GOT3 (cell line): ENCODE results near the gene WSCD2.

ENCODE experiments used
- DNase-seq: peaks from one replicate; lab custom pipeline; 2025; ENCODE audit warnings: mixed read lengths; lab: John Stamatoyannopoulos, UW

Gene WSCD2

GRCh38 chr12:108127654-108128053 is 1.4 kb upstream of the WSCD2 start:
- DNase-seq = no peak

- DNase-seq = no peak
Measured at GRCh38 chr12:108128221-108129016, 669 bp upstream of the WSCD2 start.

DNA sequence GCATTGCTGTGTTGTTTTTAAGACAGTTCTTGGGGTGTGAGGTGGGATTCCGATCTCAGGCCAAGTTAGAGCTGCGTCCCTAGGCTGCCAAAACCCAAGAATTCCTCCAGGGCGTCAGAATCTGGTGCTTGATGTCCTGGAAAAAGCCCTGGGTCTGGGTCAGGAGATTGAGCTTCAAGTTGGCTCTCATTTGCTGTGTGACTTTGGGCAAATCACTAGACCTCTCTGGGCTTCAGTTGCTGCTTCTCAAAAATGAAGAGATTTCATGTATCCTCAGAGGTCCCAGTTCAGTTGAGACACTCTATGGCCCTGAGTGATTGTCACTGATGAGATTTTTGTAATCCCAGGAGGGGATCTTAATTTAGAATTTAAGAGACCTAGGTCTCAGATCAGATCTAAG is 1.9 kb downstream of the WSCD2 start:
- DNase-seq = no peak

DNA sequence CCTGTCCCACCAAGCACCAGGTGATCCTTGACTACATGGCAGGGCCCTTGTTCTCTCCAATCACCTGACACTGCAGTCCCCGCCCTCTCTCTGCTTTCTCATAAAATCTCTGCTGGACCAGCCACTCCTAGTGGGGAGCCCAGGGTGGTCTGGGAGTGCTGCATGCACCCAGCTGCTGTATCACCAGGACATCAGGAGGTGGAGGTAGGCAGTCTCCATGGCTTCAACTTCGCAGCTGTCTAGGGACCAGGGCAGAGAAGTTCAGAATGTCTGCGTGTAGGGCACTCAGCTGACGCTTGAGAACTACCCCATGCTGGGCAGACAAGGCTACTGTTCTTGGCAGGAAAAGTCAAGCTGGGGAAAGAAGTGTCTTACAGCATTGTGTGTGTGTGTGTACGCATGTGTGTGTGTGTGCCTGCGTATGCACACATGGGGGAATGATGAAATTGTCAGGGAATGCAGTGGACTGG is 2.6 kb downstream of the WSCD2 start:
- DNase-seq = no peak

GRCh38 chr12:108133482-108133881 is 4.4 kb downstream of the WSCD2 start:
- no peak for DNase-seq

- no peak for DNase-seq
Measured at GRCh38 chr12:108134744-108135143, 5.7 kb downstream of the WSCD2 start.

DNA sequence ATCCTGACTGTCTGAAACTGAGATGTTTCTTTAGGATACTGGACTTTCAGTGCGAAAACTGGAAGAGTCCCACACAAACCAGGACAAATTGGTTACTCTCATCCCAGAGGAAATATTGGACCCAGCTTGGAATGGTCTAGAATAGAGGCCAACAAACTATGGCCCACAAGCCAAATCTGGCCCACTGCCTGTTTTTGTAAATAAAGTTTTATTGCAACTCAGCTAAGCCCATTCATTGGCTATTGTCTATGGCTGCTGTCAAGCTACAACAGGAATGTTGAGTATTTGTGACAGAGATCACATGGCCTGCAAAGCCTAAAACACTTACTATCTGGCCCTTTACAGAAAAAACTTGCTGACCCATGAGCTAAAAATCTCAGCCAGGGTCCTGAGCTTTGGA is 6.5 kb downstream of the WSCD2 start:
- DNase-seq = no peak

GRCh38 chr12:108136697-108137096 is 7.6 kb downstream of the WSCD2 start:
- no peak for DNase-seq

GRCh38 chr12:108139454-108139853 is 10.4 kb downstream of the WSCD2 start:
- no peak for DNase-seq

- DNase-seq = no peak
Measured at GRCh38 chr12:108140501-108140900, 11.4 kb downstream of the WSCD2 start.

DNA sequence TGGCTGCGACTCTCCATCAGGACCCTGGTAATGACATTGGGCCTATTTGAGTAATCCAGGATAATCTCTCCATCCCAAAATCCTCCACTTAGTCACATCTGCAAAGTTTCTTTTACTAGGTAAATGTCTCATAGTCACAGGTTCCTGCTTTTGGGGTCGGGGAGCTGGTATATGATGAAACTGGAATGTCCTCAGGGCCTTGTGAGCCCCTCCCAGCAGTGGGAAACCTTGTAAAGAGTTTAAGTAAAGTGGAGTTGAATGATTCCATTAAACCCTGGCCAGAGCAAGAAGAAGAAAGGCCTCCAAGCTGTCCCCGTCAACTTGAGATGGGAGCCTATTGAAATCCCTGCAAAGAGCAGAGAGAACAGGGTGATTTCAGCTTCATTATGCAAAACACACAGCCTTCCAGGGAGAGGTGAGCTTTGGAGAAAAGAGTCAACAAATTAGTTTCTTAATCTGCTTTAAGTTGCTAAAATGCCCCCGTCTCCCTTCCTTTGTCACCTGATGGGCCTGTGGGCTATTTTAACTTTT is 12.6 kb downstream of the WSCD2 start:
- no peak for DNase-seq

- DNase-seq = no peak
Measured at GRCh38 chr12:108143144-108143543, 14.1 kb downstream of the WSCD2 start.

GRCh38 chr12:108144080-108144479 is 15.0 kb downstream of the WSCD2 start:
- no peak for DNase-seq

GRCh38 chr12:108145011-108145410 is 15.9 kb downstream of the WSCD2 start:
- no peak for DNase-seq

DNA sequence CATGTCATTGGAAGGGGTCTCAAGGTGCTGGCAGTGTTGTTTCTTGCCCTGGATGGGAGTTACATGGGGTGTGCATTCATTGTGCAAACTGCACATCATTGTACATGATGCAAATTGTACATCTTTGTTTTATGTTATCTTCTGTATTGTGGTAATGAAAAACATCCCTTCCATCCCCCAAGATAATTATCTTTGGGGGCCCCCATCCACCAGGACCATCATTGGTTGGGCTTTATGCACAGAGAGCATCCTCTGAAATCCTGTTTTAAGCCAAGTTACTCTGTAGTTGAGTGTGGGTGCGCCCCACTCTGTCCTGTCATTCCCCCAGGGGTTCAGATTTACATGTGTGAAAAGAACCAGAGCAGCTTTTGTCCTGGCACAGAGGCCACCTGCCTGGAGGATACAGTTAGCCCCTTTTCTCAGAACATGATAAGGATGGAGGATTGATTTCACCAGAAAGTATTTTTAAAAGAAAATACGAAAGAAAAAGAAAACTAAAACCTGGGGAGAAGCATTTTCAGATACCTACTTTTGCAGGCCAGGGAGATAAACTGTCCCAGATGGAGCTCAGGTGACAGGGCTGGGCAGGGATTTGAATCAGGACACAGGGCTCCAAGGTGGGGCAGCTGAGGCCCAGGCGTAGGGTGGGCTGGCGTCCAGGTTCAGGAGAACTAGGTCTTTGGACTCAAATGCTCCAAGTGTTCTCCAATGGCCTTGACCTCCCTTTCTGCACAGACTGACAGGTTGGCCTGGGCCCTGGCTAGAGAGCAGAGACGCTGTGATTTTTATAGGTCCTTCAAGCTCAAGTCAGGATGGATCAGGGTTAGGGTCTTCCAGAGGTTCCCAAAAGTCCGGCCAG is 17.2 kb downstream of the WSCD2 start:
- no peak for DNase-seq

DNA sequence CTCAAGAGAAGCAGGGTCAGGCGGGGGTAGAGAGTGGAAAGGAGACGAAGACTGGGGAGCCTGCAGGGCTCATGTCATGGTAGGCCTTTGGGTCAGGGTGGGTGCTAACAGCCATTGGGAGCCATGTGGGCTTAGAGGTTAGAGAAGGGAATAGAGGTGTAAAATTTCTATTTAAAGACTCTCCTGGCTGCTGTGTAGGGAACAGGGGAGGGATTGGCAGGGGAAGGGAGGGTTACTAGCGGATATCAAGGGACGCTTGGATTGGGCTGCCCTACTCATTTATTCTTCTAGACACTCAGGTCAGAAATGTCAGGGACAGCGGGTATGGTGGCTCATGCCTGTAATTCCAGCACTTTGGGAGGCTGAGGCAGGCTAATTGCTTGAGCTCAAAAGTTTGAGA is 18.2 kb downstream of the WSCD2 start:
- DNase-seq = no peak

DNA sequence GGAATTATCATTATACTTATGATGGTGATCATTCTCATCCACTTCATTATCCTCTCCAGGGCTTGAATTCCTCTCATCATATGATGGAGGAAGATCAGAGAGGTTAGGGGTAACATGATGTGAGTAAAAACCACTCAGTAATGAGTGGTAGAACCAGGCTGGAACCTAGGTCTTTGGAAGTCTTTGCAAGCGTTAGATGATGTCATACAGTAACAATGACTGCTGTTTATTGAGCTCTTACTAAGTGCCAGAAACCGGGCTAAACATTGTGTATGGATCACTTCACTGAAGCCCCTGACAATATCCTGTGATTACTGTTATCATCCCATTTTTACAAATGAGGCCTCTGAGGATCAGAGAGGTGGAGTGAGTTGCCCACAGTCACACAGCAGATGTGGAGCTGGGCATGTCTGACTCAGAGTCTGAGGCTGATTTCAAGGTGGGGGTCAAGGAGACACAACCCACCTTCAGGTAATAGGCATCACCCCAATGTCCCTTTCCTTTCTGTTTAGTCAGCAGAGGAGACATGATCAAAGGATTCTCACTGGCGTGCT is 19.5 kb downstream of the WSCD2 start:
- DNase-seq = no peak

DNA sequence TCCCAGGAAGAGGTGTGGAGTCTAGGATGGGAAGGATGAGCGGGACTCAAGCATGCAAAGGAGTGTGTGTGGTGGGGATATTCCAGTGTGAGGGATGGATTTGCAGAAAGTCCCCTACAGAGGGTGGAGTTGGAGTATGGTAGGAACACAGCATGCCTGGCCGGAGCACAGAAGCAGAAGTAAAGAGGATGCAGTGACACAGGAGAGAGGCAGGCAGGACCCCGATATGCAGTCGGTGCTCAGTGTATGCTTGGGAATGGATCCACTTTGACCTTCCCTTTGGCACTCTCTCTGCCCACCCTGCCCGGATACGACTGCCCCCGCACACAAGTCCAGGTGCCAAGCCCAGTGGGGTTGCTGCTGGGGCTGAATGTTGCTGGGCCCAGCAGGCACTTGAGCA is 21.3 kb downstream of the WSCD2 start:
- no peak for DNase-seq

DNA sequence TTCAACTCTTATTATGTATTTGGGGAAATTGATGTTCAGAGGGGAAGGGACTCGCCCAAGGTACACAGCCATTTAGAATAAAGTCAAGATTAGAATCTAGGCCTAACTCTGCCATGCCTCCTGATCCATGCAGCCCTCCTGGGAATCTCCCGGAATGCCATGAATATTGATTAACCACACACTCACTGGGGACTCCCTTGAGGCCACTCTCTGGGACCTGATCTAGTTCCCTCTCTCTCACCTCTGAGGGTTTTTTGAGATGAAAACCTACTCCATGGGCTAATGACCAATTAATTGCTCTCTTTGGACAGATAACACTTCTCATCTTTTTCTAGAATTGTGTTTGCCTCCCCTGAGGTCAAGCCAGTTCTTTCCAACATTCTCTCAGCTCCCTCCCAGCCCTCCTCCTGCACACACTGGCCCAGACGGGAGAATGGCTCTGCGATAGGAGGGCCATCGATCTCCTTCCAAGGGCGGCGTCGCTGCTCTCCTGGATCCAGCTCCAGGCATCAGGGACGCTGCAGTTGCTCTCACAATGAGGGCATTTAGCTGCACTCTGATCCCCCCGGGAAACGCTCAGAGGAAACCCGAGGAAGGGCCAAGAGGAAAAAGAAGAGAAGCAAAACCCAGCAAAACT is 22.6 kb downstream of the WSCD2 start:
- DNase-seq = no peak

GRCh38 chr12:108152170-108152538 is 23.1 kb downstream of the WSCD2 start:
- DNase-seq = no peak

- no peak for DNase-seq
Measured at GRCh38 chr12:108156717-108157116, 27.6 kb downstream of the WSCD2 start.

DNA sequence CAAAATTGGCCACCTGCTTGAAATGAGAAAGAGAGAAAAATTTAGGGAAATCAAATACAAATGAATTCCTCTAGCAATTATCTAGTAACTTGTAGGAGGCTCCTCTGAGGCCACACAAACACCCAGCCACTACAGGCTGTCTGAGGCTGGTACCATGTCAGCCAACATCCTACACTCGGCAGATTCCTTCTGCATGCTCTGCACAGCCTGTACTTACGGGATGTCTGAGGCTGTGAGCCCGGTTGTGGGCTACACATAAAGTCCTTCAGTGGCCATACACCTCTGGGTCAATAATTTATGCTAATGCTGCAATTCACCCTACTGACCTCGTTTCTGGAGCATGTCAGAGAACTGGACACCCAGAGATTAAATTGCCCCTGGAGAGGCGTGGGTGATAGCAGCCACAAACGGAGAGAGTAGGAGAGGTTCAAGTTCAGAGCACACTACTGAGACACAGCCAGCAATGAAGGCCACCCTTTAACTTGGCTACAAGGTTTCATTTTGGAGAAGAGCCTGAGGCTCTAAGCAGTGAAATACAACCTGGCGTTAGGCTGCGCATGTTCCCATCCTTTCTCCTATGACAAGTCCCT is 28.9 kb downstream of the WSCD2 start:
- DNase-seq = no peak
